ENCODE measurements around the gene GSC2.

DNA sequence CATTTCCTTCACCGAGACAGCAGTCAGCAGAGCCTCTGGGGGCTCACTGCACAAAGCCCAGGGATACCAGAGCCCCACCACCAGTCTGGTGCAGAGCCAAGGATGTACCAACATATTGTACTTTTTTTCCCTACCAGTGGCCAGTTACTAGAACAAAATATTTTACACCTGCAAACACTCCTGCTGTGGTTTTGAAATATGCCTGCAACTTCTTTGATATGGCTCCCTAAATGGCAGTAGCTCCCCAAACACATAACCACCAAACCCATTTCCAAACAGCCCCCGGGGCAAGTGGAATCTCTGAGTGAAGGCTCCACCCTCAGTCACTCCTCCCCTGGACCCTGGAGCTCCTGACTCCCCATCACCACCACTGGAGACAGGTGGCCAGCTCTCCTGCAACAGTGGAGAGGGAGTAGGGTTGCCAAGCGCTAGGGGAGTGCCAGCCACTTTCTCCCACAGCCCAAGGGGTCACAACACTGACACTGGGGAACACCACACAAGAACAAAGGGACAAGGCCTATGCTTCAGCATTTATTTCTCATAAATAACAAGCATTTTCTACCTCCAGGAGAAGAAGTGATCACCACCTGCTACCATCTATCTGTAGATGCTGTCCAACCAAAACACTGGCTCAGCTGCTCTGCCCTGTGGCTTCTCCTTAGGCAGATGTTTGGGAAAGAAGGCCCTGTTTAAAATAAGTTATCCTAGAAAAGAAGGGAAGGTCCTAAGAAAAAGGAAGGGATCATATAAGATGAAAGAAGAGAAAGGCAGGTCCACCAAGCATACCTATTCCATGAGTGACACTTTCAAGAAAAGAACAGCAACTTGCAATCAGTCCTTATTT lies 43.0 kb downstream of the GSC2 start:
- TF ChIP-seq CBX5 (IDR thresholded peaks at IDR 0.05; ENCODE audit: borderline replicate concordance, low read depth): no peak
- TF ChIP-seq KLF16 (IDR thresholded peaks at IDR 0.05): no peak
- TF ChIP-seq BRF1 (IDR thresholded peaks at IDR 0.05; ENCODE audit: borderline replicate concordance, extremely low read depth, insufficient read length): no peak
- TF ChIP-seq BRD4 (IDR thresholded peaks at IDR 0.05): no peak
- no peak for TF ChIP-seq RCOR1 (IDR thresholded peaks at IDR 0.05; ENCODE audit: borderline replicate concordance in 1 of 2, low read depth in 2 of 2, low read length in 2 of 2)
- no peak for TF ChIP-seq ZNF24 (IDR thresholded peaks at IDR 0.05)
- no peak for TF ChIP-seq SMARCA5 (IDR thresholded peaks at IDR 0.05)
- TF ChIP-seq, protein P1, sequence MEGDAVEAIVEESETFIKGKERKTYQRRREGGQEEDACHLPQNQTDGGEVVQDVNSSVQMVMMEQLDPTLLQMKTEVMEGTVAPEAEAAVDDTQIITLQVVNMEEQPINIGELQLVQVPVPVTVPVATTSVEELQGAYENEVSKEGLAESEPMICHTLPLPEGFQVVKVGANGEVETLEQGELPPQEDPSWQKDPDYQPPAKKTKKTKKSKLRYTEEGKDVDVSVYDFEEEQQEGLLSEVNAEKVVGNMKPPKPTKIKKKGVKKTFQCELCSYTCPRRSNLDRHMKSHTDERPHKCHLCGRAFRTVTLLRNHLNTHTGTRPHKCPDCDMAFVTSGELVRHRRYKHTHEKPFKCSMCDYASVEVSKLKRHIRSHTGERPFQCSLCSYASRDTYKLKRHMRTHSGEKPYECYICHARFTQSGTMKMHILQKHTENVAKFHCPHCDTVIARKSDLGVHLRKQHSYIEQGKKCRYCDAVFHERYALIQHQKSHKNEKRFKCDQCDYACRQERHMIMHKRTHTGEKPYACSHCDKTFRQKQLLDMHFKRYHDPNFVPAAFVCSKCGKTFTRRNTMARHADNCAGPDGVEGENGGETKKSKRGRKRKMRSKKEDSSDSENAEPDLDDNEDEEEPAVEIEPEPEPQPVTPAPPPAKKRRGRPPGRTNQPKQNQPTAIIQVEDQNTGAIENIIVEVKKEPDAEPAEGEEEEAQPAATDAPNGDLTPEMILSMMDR (IDR thresholded peaks at IDR 0.05 in 2 of 3, conservative IDR thresholded peaks at IDR 0.05 in 1 of 3; ENCODE audit: insufficient read depth in 2 of 3, low read depth in 1 of 3, low read length in 3 of 3): no peak
- TF ChIP-seq ETV6 (IDR thresholded peaks at IDR 0.05; ENCODE audit: borderline replicate concordance in 1 of 2, low read depth in 2 of 2, low read length in 1 of 2): no peak
- TF ChIP-seq ETV6 (CRISPR knock-in tag; IDR thresholded peaks at IDR 0.05; ENCODE audit: borderline replicate concordance): no peak
- no peak for TF ChIP-seq TBP (optimal IDR thresholded peaks at IDR 0.05; ENCODE audit: low read depth, low read length)
- no peak for TF ChIP-seq ZBTB34 (CRISPR knock-in tag; IDR thresholded peaks at IDR 0.05)

Measured in K562 (cell line).